ENCODE results near the gene KDM6B. TPM values are rescaled to one million over a fixed set of nuclear protein-coding genes. Genes with fewer than 3 reads are reported as not detected.

The KDM6B gene
- total and polyA plus RNA-seq, 4 donors: 2.5 to 11.5 (median 3.3) TPM

DNA sequence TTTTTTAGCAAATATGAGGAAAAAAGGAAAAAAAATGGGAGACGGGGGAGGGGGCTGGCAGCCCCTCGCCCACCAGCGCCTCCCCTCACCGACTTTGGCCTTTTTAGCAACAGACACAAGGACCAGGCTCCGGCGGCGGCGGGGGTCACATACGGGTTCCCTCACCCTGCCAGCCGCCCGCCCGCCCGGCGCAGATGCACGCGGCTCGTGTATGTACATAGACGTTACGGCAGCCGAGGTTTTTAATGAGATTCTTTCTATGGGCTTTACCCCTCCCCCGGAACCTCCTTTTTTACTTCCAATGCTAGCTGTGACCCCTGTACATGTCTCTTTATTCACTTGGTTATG, 19.6 kb downstream of the KDM6B start:
- Histone ChIP-seq H3K4me1 (ENCODE audit: control insufficient read depth in 4 of 4, insufficient read depth in 4 of 4, low read length in 3 of 4) (peaks cover 5 to 32% (median 25%) of the 10 kb centered on the region in 4 donors), H3K9ac (ENCODE audit: low read depth in 1 of 2, low read length in 2 of 2) (no peak overlapping the region), H3K36me3 (ENCODE audit: control insufficient read depth in 4 of 4, insufficient read depth in 3 of 4, low read depth in 1 of 4, low read length in 3 of 4) (peaks cover 15 to 38% (median 25%) of the 10 kb centered on the region in 4 donors), H3K27ac (ENCODE audit: low read depth in 1 of 2, low read length in 2 of 2) (no peak overlapping the region), H3K4me3 (ENCODE audit: low read depth in 1 of 3, low read length in 3 of 3) (no peak overlapping the region), H3K27me3 (ENCODE audit: control insufficient read depth in 4 of 4, insufficient read depth in 4 of 4, low read length in 3 of 4) (no peaks in the 10 kb centered on the region), H3K9me3 (ENCODE audit: control insufficient read depth in 4 of 4, low read length in 3 of 4) (no peaks in the 10 kb centered on the region)
- no peak for TF ChIP-seq RAD21 (IDR thresholded peaks at IDR 0.05)
- no peak for TF ChIP-seq SP1 (IDR thresholded peaks at IDR 0.05)
- TF ChIP-seq, protein P1, sequence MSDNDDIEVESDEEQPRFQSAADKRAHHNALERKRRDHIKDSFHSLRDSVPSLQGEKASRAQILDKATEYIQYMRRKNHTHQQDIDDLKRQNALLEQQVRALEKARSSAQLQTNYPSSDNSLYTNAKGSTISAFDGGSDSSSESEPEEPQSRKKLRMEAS (IDR thresholded peaks at IDR 0.05): no peak
- TF ChIP-seq, protein P2, sequence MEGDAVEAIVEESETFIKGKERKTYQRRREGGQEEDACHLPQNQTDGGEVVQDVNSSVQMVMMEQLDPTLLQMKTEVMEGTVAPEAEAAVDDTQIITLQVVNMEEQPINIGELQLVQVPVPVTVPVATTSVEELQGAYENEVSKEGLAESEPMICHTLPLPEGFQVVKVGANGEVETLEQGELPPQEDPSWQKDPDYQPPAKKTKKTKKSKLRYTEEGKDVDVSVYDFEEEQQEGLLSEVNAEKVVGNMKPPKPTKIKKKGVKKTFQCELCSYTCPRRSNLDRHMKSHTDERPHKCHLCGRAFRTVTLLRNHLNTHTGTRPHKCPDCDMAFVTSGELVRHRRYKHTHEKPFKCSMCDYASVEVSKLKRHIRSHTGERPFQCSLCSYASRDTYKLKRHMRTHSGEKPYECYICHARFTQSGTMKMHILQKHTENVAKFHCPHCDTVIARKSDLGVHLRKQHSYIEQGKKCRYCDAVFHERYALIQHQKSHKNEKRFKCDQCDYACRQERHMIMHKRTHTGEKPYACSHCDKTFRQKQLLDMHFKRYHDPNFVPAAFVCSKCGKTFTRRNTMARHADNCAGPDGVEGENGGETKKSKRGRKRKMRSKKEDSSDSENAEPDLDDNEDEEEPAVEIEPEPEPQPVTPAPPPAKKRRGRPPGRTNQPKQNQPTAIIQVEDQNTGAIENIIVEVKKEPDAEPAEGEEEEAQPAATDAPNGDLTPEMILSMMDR (IDR thresholded peaks at IDR 0.05; ENCODE audit: low read depth, low read length, missing input control): no peak
- no peak for TF ChIP-seq EGR1 (IDR thresholded peaks at IDR 0.05; ENCODE audit: low read depth in 2 of 2)
- TF ChIP-seq YY1 (IDR thresholded peaks at IDR 0.05): no peak
- DNase-seq (ENCODE audit: low spot score): no peak
- 91% methylated on average over 21 of the region's 21 CpGs for WGBS

DNA sequence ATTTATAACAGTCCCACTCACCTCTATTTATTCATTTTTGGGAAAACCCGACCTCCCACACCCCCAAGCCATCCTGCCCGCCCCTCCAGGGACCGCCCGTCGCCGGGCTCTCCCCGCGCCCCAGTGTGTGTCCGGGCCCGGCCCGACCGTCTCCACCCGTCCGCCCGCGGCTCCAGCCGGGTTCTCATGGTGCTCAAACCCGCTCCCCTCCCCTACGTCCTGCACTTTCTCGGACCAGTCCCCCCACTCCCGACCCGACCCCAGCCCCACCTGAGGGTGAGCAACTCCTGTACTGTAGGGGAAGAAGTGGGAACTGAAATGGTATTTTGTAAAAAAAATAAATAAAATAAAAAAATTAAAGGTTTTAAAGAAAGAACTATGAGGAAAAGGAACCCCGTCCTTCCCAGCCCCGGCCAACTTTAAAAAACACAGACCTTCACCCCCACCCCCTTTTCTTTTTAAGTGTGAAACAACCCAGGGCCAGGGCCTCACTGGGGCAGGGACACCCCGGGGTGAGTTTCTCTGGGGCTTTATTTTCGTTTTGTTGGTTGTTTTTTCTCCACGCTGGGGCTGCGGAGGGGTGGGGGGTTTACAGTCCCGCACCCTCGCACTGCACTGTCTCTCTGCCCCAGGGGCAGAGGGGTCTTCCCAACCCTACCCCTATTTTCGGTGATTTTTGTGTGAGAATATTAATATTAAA, 20.2 kb downstream of the KDM6B start:
- H3K9ac ChIP-seq (ENCODE audit: low read depth in 1 of 2, low read length in 2 of 2): no peak overlapping the region
- no peak overlapping the region for H3K4me3 ChIP-seq (ENCODE audit: low read depth in 1 of 3, low read length in 3 of 3)
- 82% methylated on average over 31 of the region's 31 CpGs for WGBS
- peaks cover 5 to 37% (median 31%) of the 10 kb centered on the region in 4 donors for H3K4me1 ChIP-seq (ENCODE audit: control insufficient read depth in 4 of 4, insufficient read depth in 4 of 4, low read length in 3 of 4)
- H3K9me3 ChIP-seq (ENCODE audit: control insufficient read depth in 4 of 4, low read length in 3 of 4): no peaks in the 10 kb centered on the region
- no peak for DNase-seq (ENCODE audit: low spot score)
- H3K27me3 ChIP-seq (ENCODE audit: control insufficient read depth in 4 of 4, insufficient read depth in 4 of 4, low read length in 3 of 4): no peaks in the 10 kb centered on the region
- peaks cover 15 to 34% (median 23%) of the 10 kb centered on the region in 4 donors for H3K36me3 ChIP-seq (ENCODE audit: control insufficient read depth in 4 of 4, insufficient read depth in 3 of 4, low read depth in 1 of 4, low read length in 3 of 4)
- no peak for TF ChIP-seq GABPA (IDR thresholded peaks at IDR 0.05 in 1 of 2, conservative IDR thresholded peaks at IDR 0.05 in 1 of 2)
- TF ChIP-seq FOXA1 (IDR thresholded peaks at IDR 0.05): no peak
- TF ChIP-seq SP1 (IDR thresholded peaks at IDR 0.05): no peak
- no peak for TF ChIP-seq TAF1 (conservative IDR thresholded peaks at IDR 0.05)
- TF ChIP-seq, protein P3, sequence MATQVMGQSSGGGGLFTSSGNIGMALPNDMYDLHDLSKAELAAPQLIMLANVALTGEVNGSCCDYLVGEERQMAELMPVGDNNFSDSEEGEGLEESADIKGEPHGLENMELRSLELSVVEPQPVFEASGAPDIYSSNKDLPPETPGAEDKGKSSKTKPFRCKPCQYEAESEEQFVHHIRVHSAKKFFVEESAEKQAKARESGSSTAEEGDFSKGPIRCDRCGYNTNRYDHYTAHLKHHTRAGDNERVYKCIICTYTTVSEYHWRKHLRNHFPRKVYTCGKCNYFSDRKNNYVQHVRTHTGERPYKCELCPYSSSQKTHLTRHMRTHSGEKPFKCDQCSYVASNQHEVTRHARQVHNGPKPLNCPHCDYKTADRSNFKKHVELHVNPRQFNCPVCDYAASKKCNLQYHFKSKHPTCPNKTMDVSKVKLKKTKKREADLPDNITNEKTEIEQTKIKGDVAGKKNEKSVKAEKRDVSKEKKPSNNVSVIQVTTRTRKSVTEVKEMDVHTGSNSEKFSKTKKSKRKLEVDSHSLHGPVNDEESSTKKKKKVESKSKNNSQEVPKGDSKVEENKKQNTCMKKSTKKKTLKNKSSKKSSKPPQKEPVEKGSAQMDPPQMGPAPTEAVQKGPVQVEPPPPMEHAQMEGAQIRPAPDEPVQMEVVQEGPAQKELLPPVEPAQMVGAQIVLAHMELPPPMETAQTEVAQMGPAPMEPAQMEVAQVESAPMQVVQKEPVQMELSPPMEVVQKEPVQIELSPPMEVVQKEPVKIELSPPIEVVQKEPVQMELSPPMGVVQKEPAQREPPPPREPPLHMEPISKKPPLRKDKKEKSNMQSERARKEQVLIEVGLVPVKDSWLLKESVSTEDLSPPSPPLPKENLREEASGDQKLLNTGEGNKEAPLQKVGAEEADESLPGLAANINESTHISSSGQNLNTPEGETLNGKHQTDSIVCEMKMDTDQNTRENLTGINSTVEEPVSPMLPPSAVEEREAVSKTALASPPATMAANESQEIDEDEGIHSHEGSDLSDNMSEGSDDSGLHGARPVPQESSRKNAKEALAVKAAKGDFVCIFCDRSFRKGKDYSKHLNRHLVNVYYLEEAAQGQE (IDR thresholded peaks at IDR 0.05): no peak
- TF ChIP-seq YY1 (IDR thresholded peaks at IDR 0.05): no peak
- no peak for TF ChIP-seq JUND (IDR thresholded peaks at IDR 0.05)
- no peak for TF ChIP-seq FOXA2 (IDR thresholded peaks at IDR 0.05)
- TF ChIP-seq, protein P2 (IDR thresholded peaks at IDR 0.05; ENCODE audit: low read depth, low read length, missing input control): no peak
- TF ChIP-seq, protein P1 (IDR thresholded peaks at IDR 0.05): no peak
- TF ChIP-seq, protein P4, sequence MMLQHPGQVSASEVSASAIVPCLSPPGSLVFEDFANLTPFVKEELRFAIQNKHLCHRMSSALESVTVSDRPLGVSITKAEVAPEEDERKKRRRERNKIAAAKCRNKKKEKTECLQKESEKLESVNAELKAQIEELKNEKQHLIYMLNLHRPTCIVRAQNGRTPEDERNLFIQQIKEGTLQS (IDR thresholded peaks at IDR 0.05): no peak
- no peak for TF ChIP-seq HNF4G (IDR thresholded peaks at IDR 0.05)
- TF ChIP-seq HNF4A (conservative IDR thresholded peaks at IDR 0.05): no peak
- no peak overlapping the region for H3K27ac ChIP-seq (ENCODE audit: low read depth in 1 of 2, low read length in 2 of 2)

Measured in liver (tissue), 9 donors.